Measurements from ENCODE around the gene SKOR2.
"Not testable (repeated sequence)": the region's sequence is repeated elsewhere in the genome, so short reads cannot be mapped to it uniquely, and the experiment has no call there.

The SKOR2 gene

DNA sequence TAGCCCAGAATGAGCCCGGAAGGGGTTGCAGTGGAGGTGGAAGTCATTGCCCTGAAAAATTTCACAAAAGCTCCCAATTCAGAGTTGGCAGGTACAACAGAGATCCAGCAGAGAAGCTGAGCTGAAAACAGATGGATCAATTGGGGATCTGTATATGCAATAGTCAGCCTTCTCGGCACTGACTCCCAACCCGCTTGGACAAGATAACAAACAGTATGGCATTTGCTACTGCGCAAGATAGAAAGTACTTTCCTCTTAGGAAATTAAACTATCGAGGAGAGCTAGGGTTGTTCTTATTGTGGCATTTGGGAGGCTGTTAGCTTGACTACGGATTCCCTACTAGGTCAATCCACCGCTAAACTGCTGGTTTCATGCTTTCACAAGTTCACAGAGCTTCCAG, 63.7 kb downstream of the SKOR2 start:
- no peak for FAIRE-seq

DNA sequence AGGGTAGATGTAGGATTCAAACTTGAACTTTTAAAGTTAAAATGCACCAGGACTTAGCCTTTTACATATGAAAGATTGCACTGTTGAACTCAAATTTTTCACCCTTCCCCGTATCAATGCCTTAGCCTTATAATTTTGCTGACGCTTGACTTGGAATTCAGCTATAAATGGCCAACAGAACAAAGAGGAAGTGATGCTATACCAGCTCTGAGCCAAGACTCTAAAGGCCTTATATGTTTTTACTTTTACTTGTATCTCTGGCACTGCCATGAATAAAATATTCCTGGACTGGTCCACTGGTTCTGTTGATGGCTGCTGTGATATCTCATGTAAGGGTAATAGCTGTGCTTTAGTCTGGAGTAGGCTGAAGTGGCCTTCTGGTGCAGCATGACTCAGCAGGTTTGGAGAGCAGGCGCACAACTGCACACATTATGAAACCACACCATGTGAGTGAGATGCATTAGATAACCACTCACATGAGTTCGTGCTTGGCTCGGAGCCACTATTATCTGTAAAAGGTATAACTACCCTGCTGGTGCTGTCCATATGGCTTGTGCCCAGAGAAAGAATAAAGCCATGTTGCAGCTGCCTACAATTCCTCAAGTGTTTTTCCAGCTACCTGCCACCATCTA, 66.9 kb downstream of the SKOR2 start:
- FAIRE-seq, result no peak

DNA sequence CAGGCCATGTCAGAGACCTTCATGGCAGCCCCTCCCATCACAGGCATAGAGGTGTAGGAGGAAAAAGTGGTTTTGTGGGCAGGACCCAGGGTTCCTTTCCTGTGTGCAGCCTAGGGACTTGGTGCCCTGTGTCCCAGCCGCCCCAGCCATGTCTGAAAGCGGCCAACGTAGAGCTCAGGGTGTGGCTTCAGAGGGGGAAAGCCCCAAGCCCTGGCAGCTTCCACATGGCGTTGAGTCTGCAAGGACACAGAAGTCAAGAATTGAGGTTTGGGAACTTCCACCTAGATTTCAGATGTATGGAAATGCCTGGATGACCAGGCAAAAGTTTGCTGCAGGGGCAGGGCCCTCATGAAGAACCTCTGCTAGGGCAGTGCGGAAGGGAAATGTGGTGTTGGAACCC, 69.3 kb downstream of the SKOR2 start:
- not testable (repeated sequence) for FAIRE-seq

DNA sequence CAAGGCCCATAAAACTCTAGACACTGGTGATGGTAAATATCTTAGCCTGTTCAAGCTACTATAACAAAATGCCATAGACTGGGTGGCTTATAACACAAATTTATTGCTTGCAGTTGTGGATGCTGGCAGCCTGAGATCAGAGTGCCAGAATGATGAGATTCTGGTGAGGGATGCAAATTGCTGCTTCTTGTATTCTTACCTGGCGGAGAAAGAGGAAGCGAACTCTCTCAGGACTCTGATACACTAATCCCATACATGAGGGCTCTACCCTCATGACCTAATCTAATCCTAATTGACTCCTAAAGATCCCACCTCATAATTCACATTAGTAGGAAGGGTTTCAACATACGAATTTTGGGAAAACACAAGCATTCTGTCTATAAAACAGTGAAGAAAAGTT, 70.7 kb downstream of the SKOR2 start:
- FAIRE-seq, result no peak

DNA sequence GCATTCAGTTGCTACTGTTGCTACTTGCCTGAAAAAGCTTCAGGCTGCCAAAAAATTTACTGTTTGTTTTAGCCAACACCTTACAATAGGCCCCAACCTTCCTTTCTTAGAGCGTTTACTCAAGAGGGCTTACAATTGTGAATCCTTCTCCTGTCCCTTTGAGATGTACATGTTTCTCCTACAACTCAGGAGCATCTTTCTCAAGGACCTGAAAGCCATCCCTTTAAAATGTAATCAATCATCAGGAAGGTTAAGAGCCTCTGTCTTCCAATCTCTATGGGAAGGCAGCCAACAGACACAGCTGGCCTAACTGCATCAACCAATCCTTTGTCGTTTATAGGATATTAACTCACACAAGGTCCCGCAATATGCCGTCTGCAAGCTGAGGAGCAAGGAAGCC, 71.9 kb downstream of the SKOR2 start:
- FAIRE-seq, result no peak

DNA sequence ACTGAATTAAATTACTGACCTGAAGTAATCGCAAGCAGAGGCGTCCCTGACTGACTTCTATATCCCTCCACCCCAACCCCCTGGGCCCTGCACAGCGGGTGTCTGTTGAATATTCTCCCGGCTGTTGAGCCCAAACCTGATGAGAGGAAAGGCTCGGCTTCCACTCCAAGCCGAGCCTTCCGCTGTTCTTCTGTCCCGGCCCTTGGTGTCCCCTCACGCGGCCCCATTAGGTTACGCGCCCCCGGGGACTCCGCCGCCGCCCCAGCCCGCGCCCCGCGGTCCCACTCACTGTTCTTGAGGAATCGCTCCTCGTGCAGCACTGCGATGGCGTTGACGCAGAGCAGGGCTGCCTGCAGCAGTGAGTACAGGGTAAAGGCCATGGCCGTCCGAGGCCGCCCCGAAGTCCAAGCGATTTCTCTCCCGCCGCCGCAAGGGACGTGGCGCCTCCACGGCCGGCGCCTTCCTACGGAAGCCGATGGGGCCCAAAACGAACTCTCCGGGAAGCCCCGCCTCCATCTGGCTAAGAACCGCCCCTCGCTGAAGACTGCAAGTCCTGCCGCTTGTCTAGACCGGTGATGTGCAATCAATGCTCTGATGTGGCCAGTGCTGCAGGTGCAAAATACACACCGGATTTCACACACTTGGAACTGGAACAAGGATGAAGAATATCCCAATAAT, 75.4 kb downstream of the SKOR2 start, which contains the start of gene IER3IP1:
Gene IER3IP1, minus strand, starts transcription at position 467 of the 678 bp plus-strand sequence. Its CDS starts 87 bp downstream, at position 380.
- no peak for FAIRE-seq

DNA sequence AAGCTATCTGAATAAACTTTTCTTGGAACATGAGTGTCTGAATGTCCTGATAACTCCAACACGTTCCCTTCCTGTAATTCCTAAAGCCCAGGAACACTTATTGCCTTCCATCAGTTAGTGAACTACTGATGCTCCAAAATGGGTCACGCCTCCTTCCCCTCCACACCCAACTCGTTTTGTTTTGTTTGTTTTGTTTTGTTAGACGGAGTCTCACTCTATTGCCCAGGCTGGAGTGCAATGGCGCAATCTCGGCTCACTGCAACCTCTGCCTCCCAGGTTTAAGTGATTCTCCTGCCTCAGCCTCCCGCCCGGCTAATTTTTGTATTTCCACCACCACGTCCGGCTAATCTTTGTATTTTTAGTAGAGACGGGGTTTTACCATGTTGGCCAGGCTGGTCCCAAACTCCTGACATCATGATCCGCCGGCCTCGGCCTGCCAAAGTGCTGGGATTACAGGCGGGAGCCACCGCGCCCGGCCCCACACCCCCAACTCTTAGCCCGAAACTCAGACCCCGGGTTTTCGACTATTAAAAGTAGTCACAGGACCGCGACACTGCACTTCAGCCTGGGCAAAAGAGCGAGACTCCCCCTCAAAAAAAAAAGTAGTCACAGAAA, 76.1 kb downstream of the SKOR2 start:
- no peak for FAIRE-seq

DNA sequence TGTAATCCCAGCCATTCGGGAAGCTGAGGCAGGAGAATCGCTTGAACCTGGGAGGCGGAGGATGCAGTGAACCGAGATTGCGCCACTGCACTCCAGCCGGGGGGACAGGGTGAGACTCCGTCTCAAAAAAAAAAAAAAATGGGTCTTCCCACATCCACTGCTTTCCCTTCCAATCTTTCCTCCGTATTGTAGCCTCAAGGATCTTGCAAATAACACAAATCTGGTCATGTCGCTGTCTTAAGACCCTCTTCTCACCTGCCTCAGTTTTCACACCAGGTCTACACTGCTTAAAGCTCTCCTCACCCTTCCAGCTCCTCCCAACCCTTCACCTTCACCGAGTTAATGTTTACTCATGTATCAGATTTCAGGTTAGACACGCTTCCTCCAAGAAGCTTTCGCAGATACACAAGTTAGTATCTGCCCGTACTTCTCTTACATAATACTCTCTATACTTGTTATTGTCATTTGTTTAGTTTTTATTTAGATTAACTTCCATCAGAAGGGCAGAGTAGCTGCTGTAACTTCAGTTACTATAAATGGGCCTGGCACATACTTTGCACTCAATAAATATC, 76.8 kb downstream of the SKOR2 start:
- no peak for FAIRE-seq

DNA sequence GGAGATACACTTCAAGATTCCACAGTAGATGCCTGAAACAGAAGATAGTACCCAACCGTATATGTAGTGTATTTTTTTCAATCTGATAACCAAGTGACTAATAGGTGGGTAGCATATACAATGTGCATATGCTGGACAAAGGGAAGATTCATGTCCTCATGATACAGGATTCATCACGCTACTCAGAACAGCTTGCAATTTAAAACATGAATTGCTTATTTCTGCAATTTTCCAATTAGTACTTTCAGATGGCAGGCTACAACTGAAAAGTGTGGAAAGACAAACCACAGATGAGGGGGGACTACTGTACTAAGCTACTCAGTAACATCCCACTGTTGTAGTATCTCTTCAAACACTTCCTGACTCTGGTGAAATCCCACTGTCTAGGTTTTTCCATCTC, 79.0 kb downstream of the SKOR2 start:
- no peak for FAIRE-seq

DNA sequence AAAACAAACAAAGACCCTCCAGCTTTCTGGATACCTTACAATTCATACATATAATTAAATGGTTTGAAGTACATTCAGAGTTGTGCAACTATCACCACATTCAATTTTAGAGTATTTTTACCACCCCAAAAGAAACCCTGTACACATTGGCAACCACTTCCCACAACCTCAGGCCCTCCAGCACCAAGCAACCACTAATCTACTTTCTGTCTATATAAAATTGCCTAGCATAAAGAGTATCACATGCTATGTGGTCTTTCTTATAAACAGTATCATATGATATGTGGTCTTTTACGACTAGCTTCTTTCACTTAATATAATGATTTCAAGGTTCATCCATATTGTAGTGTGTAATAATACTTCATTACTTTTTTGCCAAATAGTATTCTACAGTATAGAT, 82.5 kb downstream of the SKOR2 start:
- no peak for FAIRE-seq

DNA sequence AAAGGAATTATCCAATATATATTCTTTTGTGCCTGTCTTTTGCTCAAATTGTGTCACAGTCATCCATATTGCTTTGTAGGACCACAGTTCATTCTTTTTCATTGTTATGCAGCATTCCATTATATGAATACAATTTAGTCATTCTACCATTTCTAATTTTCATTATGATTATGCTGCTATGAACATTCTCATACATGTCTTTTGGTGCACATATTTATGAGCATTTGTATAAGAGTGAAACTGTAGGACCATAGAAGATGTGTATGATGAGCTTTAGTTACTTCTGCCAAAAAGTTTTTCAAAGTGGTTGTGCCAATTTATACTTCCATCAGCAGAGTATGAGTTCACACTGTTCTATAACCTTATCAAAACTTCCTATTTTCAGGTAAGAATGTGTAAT, 83.0 kb downstream of the SKOR2 start:
- FAIRE-seq, result no peak

DNA sequence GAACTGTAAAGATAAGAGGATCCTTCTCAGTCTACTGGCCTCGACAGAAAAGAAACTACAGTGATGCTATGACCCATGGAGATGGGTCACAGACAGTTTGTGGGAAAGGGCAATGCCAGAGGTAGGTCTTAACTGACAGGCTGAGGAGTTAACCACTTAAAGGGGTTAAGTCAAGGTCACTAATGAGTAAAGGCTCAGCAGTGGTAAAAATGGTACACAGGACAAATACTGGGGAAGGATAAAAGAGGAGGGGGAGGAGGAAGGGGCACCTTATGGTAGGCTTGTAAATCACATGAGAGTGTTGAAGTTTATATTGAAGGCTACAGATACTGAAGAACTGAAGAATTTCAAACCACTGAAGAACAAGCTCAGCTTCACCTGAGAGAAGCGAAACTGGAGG, 85.2 kb downstream of the SKOR2 start:
- no peak for FAIRE-seq

DNA sequence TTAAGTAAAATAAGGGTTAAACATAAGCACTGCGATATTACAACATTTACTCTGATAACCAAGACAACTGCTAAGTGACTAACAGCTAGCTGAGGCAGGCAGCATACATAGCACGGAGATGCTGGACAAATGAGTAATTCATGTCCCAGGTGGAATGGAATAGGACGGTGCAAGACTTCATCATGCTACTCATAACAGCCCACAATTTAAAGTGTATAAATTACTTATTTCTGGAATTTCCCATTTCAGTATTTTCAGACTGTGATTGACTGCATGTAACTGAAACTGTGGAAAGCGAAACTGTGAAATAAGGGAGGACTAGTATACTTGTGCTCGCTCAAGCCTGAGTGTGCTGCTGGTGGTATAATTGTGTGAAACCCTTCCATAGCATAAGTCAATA, 88.2 kb downstream of the SKOR2 start:
- no peak for FAIRE-seq

DNA sequence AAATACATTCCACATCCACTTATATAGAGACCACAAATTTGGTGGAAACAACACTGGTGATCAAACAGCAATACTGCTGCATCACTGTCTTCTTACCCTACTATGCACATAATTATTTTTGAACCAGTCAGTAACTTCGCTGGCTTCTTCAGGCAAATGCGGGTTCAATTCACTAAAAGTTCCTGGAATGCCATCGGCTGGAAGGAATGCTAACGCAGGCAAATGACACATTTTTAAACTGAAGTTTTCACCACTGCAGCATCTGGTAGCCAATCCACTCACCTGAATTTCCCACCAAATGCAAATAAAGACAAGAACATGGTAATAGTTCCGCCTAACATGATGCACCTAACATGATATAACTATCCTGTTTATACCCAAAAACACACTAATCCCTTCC, 91.2 kb downstream of the SKOR2 start:
- no peak for FAIRE-seq

DNA sequence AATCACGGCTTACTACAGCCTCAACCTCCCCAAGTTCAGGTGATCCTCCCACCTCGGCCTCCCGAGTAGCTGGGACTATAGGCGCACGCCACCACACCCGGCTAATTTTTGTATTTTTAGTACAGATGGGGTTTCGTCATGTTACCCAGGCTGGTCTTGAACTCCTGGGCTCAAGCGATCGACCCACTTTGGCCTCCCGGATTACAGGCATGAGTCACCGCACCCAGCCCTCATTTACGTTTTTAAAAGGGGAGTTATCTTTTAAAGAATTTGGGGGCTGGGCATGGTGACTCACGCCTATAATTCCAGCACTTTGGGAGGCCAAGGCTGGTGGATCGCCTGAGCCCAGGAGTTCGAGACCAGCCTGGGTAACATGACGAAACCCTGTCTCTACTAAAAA, 93.1 kb downstream of the SKOR2 start:
- not testable (repeated sequence) for FAIRE-seq

Measured in TTC549 (cell line).